ENCODE measurements around the gene LDHD.

- no peak for TF ChIP-seq EZH2phosphoT487 (IDR thresholded peaks at IDR 0.05; ENCODE audit: insufficient read depth, low read depth)
- no peak for TF ChIP-seq EZH2 (IDR thresholded peaks at IDR 0.05; ENCODE audit: insufficient read depth, poor library complexity, severe bottlenecking)
Observed at GRCh38 chr16:75087375-75087979, 29.1 kb downstream of the LDHD start.

Data from GM23248 (cell line).